HepG2 (cell line): ENCODE results near the gene SPPL3. TPM values are rescaled to one million over a fixed set of nuclear protein-coding genes. Genes with fewer than 3 reads are reported as not detected.

Experiments
- ATAC-seq: fragments of 200-7000 bp; cut with Tn5 transposase; 3 replicates; pipeline ENCODE4 v1.9.1; 2020; ENCODE audit warnings: mild to moderate bottlenecking, moderate library complexity
- BruUV-seq: library from RNA; stranded (reverse); fragments of 400-500 nt; replicated peaks from 2 replicates; lab custom pipeline; 2021; lab: Mats Ljungman, UMichigan
- CTCF ChIA-PET: fragments of 300-600 bp; formaldehyde crosslinking; extraction: SDS; loops from one replicate; lab custom pipeline; 2021; ENCODE audit warnings: low total read pairs, inconsistent platforms, low intra/inter-chr PET ratio; lab: Yijun Ruan, JAX
- POLR2A ChIA-PET: fragments of 350-600 bp; sonication (Branson Sonifier 250); formaldehyde crosslinking; loops from one replicate; lab custom pipeline; 2020; ENCODE audit warnings: antibody characterized with exemption, inconsistent platforms; lab: Yijun Ruan, JAX
- DNase-seq: peaks from one replicate; pipeline ENCODE4 v3.0.0-alpha.2; 2015; ENCODE audit warnings: low spot score
- FAIRE-seq: peaks from 3 replicates; lab custom pipeline; 2011; peaks lifted over from hg19 to GRCh38; lab: Jason Lieb, UNC
- H2AFZ ChIP-seq: one replicate; pipeline ENCODE4 v1.6.1; 2011; ENCODE audit warnings: low read length, inconsistent platforms
- H3K27ac ChIP-seq: fragments of 300-600 bp; 3 replicates; pipeline ENCODE4 v1.8.0; 2011; ENCODE audit warnings: mixed run types, mild to moderate bottlenecking, mixed read lengths, low read length, inconsistent platforms; ENCODE audit not compliant: insufficient read depth; ENCODE audit errors: extremely low read length
- H3K27me3 ChIP-seq, 2 experiments: fragments of 200-600 bp in 1 of 2; 2 replicates in 1 of 2; 3 replicates in 1 of 2; pipeline versions ENCODE4 v1.6.0 to v1.8.0; 2011; ENCODE audit warnings: low read length in 2 of 2, mild to moderate bottlenecking in 2 of 2, moderate library complexity in 2 of 2, inconsistent platforms in 1 of 2; ENCODE audit not compliant: insufficient read depth in 2 of 2, control insufficient read depth in 1 of 2
- H3K36me3 ChIP-seq, 2 experiments: fragments of 200-600 bp in 1 of 2; replicated peaks in 1 of 2; 2 replicates in 1 of 2; 3 replicates in 1 of 2; pipeline versions ENCODE4 v1.5.1 to v1.8.0; 2011; ENCODE audit warnings: low read length in 2 of 2, inconsistent platforms in 1 of 2; ENCODE audit not compliant: insufficient read depth in 2 of 2, control insufficient read depth in 1 of 2
- H3K4me1 ChIP-seq: 2 replicates; pipeline ENCODE4 v1.5.1; 2012; ENCODE audit warnings: low read length, inconsistent platforms; ENCODE audit not compliant: insufficient read depth
- H3K4me2 ChIP-seq: 2 replicates; pipeline ENCODE4 v1.6.0; 2011; ENCODE audit warnings: low read depth, low read length, inconsistent platforms
- H3K4me3 ChIP-seq, 3 experiments: fragments of 200-600 bp in 1 of 3; sonication (generic), shearing (Covaris generic) in 1 of 3; replicated peaks in 1 of 3; 2 replicates each; pipeline ENCODE4 v1.5.1; 2011 to 2016; ENCODE audit warnings: low read length in 3 of 3, inconsistent platforms in 2 of 3, low read depth in 2 of 3, mild to moderate bottlenecking in 2 of 3, control low read depth in 1 of 3, mixed read lengths in 1 of 3; ENCODE audit not compliant: insufficient read depth in 1 of 3
- H3K79me2 ChIP-seq: one replicate; pipeline ENCODE4 v1.6.1; 2011; ENCODE audit warnings: low read length, inconsistent platforms; ENCODE audit not compliant: insufficient read depth
- H3K9ac ChIP-seq: 2 replicates; pipeline ENCODE4 v1.6.0; 2011; ENCODE audit warnings: mild to moderate bottlenecking, low read depth, low read length, inconsistent platforms; ENCODE audit not compliant: insufficient read depth
- H3K9me3 ChIP-seq: 2 replicates; pipeline ENCODE4 v1.5.1; 2012; ENCODE audit warnings: mild to moderate bottlenecking, low read length
- H4K20me1 ChIP-seq: 2 replicates; pipeline ENCODE4 v1.6.0; 2011; ENCODE audit warnings: inconsistent platforms, mild to moderate bottlenecking, low read length, moderate library complexity; ENCODE audit not compliant: insufficient read depth
- CHD4 ChIP-seq: fragments of 200-600 bp; sonication (generic); IDR thresholded peaks from 2 replicates; pipeline ENCODE4 v1.7.0; 2017; ENCODE audit warnings: mild to moderate bottlenecking, low read length, borderline replicate concordance
- HOXA5 ChIP-seq: sonication (generic); formaldehyde crosslinking; IDR thresholded peaks from 2 replicates; pipeline ENCODE4 v1.4.0; 2020; ENCODE audit warnings: missing genetic modification reagents
- PAX8 ChIP-seq: sonication (generic); formaldehyde crosslinking; IDR thresholded peaks from 2 replicates; pipeline ENCODE4 v1.8.0; 2022; ENCODE audit warnings: mild to moderate bottlenecking, missing genetic modification reagents, borderline replicate concordance
- ZBTB10 ChIP-seq: sonication (generic); formaldehyde crosslinking; IDR thresholded peaks from 2 replicates; pipeline ENCODE4 v1.4.0; 2020; ENCODE audit warnings: missing genetic modification reagents, borderline replicate concordance
- ZBTB2 ChIP-seq: sonication (generic); formaldehyde crosslinking; IDR thresholded peaks from 2 replicates; pipeline ENCODE4 v1.8.0; 2022; ENCODE audit warnings: low read depth, missing genetic modification reagents
- ZBTB42 ChIP-seq: sonication (generic); formaldehyde crosslinking; IDR thresholded peaks from 2 replicates; pipeline ENCODE4 v1.5.0; 2020; ENCODE audit warnings: mild to moderate bottlenecking, missing genetic modification reagents
- ZBTB7B ChIP-seq: sonication (generic); formaldehyde crosslinking; IDR thresholded peaks from 2 replicates; pipeline ENCODE4 v1.4.0; 2020; ENCODE audit warnings: missing genetic modification reagents
- ZHX1 ChIP-seq: sonication (generic); formaldehyde crosslinking; IDR thresholded peaks from 2 replicates; pipeline ENCODE4 v1.8.1; 2022; ENCODE audit warnings: low read depth, mild to moderate bottlenecking, missing genetic modification reagents
- ZNF20 ChIP-seq: sonication (generic); formaldehyde crosslinking; IDR thresholded peaks from 2 replicates; pipeline ENCODE4 v1.4.0; 2020; ENCODE audit warnings: mild to moderate bottlenecking, moderate library complexity, missing genetic modification reagents
- ZNF326 ChIP-seq: sonication (generic); formaldehyde crosslinking; IDR thresholded peaks from 2 replicates; pipeline ENCODE4 v1.4.0; 2020; ENCODE audit warnings: missing genetic modification reagents, borderline replicate concordance
- ZNF816 ChIP-seq: sonication (generic); formaldehyde crosslinking; IDR thresholded peaks from 2 replicates; pipeline ENCODE4 v1.8.0; 2022; ENCODE audit warnings: missing genetic modification reagents, mild to moderate bottlenecking, borderline replicate concordance
- WGBS: methylation state at CpG from one replicate; pipeline ENCODE4 v1.1.6; 2017; ENCODE audit warnings: low lambda C conversion rate; 5-methylcytosine and 5-hydroxymethylcytosine counted together
- in situ Hi-C: cut with HindIII; loops from 2 replicates; pipeline ENCODE4 v1.10.0; 2017; ENCODE audit warnings: low pct_unique_long_range_greater_than_20kb; ENCODE audit not compliant: extremely low pct_ligation_motif_present
- intact Hi-C: fragments of 100-400 bp; cut with micrococcal nuclease; formaldehyde crosslinking; loops from one replicate; pipeline ENCODE4 v1.10.0; 2022; ENCODE audit not compliant: unreplicated experiment
- polyA plus RNA-seq, 8 experiments: library from polyadenylated mRNA; depleted of rRNA in 3 of 8; stranded (reverse) in 7 of 8; unstranded in 1 of 8; fragments of >200 nt; fragmentation: Illumina TruSeq in 4 of 8; extraction: Trizol in 4 of 8; gene quantifications; 2 replicates each; pipeline versions ENCODE4 v1.2.1 to v1.2.3, GENCODE V29; 2011 to 2016; ENCODE audit warnings: low read depth in 4 of 8, missing spikeins in 1 of 8, mixed read lengths in 1 of 8; ENCODE audit not compliant: insufficient read depth in 1 of 8
- total RNA-seq, 5 experiments: library from RNA; depleted of rRNA; stranded (reverse); fragments of >200 nt; fragmentation: Illumina TruSeq; extraction: Trizol; gene quantifications; 2 replicates each; pipeline ENCODE4 v1.2.3, GENCODE V29; 2016; ENCODE audit warnings: low read depth in 1 of 5

The SPPL3 gene
- total and polyA plus RNA-seq, 2 of the 13 experiments (the other 11 are each of a cell fraction or from before 2014, with no cell fraction given), result 8.9 to 9.1 TPM

- TF ChIP-seq ZHX1 (CRISPR knock-in tag) (no peak), PAX8 (CRISPR knock-in tag) (no peak), HOXA5 (CRISPR knock-in tag) (no peak)
Measured at GRCh38 chr12:120814203-120814902, 89.8 kb downstream of the SPPL3 start (continued).

GRCh38 chr12:120813588-120814153 lies 90.5 kb downstream of the SPPL3 start:
- H3K79me2 ChIP-seq, result peaks cover 7% of the 10 kb centered on the region
- DNase-seq (no peak), FAIRE-seq (no peak), ATAC-seq (no peak)
- no peak overlapping the region for H3K4me2 ChIP-seq
- H3K27me3 ChIP-seq, result no peaks in the 10 kb centered on the region
- no peak overlapping the region for H3K27ac ChIP-seq
- ChIA-PET CTCF (no interaction called here), POLR2A (no interaction called here)
- H3K4me3 ChIP-seq, result no peak overlapping the region
- in situ Hi-C loops (no loop called here), intact Hi-C loops (no loop called here)
- no TSS peak for BruUV-seq
- no peak overlapping the region for H3K9ac ChIP-seq
- peaks cover 5% of the 10 kb centered on the region; the same call in 1 of the 2 replicates for H4K20me1 ChIP-seq
- H3K9me3 ChIP-seq, result no peaks in the 10 kb centered on the region
- no peak overlapping the region for H2AFZ ChIP-seq
- TF ChIP-seq ZBTB2, result no peak
- no peak for TF ChIP-seq ZNF326
- no peak for TF ChIP-seq ZBTB7B (CRISPR knock-in tag)
- TF ChIP-seq ZNF816 (CRISPR knock-in tag), result no peak
- TF ChIP-seq ZBTB42 (CRISPR knock-in tag), result no peak
- TF ChIP-seq CHD4, result no peak
- no peak for TF ChIP-seq ZNF20 (CRISPR knock-in tag)
- TF ChIP-seq ZBTB10 (CRISPR knock-in tag), result no peak
- H3K36me3 ChIP-seq, result peaks cover 0 to 12% of the 10 kb centered on the region in 2 experiments; a peak in 1 of 5 replicates
- no peaks in the 10 kb centered on the region for H3K4me1 ChIP-seq
- WGBS, result 88% methylated on average over 2 of the region's 2 CpGs
